Fibroblast of lung (primary cell): Measurements from ENCODE around the gene ITIH4.

Experiments
- CTCF ChIP-seq, 2 donors: IDR thresholded peaks in 1 of 2; conservative IDR thresholded peaks in 1 of 2; 1 replicate in 1 of 2; 2 replicates in 1 of 2; pipeline ENCODE4 v1.5.1; 2011 to 2012; ENCODE audit warnings: low read length in 2 of 2, control low read depth in 1 of 2, inconsistent platforms in 1 of 2, low read depth in 1 of 2, mild to moderate bottlenecking in 1 of 2
- EZH2 ChIP-seq: IDR thresholded peaks from 2 replicates; pipeline ENCODE4 v1.5.1; 2012; ENCODE audit warnings: low read length, control low read depth, mild to moderate bottlenecking; ENCODE audit errors: missing control alignments

GRCh38 chr3:52834871-52835501 is 4.5 kb upstream of the ITIH4 start, which contains the start of gene MUSTN1:
- TF ChIP-seq CTCF (conservative IDR thresholded peaks at IDR 0.05 in 1 of 2, IDR thresholded peaks at IDR 0.05 in 1 of 2; ENCODE audit: low read depth in 1 of 2, low read length in 2 of 2), result no peak
- no peak for TF ChIP-seq EZH2
